Neural progenitor cell (in vitro differentiated cells): Measurements from ENCODE around the gene STAT5B.

Experiments used
- EZH2 ChIP-seq: fragments of 200-600 bp; sonication (generic); IDR thresholded peaks from 2 replicates; pipeline ENCODE4 v1.6.1; 2017; ENCODE audit warnings: antibody characterized with exemption, mild to moderate bottlenecking, moderate library complexity
- EZH2phosphoT487 ChIP-seq: fragments of 200-600 bp; sonication (generic); IDR thresholded peaks from 2 replicates; pipeline ENCODE4 v1.6.1; 2017; ENCODE audit warnings: antibody characterized with exemption
- TF ChIP-seq, protein P1 (sequence below): fragments of 200-600 bp; sonication (generic); IDR thresholded peaks from 2 replicates; pipeline ENCODE4 v1.5.1; 2017; ENCODE audit warnings: antibody characterized with exemption, mild to moderate bottlenecking

GRCh38 chr17:42271779-42272035 is 4.5 kb downstream of the STAT5B start:
- TF ChIP-seq, protein P1, sequence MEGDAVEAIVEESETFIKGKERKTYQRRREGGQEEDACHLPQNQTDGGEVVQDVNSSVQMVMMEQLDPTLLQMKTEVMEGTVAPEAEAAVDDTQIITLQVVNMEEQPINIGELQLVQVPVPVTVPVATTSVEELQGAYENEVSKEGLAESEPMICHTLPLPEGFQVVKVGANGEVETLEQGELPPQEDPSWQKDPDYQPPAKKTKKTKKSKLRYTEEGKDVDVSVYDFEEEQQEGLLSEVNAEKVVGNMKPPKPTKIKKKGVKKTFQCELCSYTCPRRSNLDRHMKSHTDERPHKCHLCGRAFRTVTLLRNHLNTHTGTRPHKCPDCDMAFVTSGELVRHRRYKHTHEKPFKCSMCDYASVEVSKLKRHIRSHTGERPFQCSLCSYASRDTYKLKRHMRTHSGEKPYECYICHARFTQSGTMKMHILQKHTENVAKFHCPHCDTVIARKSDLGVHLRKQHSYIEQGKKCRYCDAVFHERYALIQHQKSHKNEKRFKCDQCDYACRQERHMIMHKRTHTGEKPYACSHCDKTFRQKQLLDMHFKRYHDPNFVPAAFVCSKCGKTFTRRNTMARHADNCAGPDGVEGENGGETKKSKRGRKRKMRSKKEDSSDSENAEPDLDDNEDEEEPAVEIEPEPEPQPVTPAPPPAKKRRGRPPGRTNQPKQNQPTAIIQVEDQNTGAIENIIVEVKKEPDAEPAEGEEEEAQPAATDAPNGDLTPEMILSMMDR: no peak
- TF ChIP-seq EZH2 (no peak), EZH2phosphoT487 (no peak)
